ENCODE results near the gene SKAP1. TPM values are rescaled to one million over a fixed set of nuclear protein-coding genes. Genes with fewer than 3 reads are reported as not detected.

SKAP1 gene
- total RNA-seq, 4 donors from 2014 or later, result not detected

DNA sequence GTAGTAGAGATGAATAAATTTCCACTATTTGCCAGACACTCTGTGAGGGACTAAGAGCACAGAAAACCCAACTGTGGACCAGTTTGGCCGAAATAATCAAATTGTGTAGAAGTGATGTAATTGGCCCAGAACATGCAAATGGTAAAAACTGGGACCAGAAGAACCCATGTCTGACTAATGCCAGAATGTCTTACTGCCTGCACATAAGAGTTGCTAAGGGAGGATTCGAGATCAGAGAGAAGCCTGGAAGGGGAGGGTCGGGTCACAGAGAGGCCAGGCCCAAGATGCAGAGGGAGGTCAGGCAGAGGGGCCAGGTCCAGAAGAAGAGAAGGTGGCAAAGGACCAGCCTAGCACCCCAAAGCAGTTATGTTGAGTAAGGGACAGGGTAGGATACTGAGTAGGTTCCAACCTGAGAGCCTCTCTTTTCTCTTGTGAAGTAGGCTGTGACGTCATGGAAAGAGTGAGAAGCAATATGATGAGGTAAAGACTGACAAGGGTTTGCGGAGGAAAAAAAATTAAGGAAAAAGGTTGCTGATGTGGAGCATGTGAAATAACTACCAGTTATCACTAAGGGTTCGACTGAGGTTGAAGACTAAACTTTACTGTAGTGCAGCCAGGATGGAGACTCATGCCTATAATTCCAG is 53.2 kb downstream of the SKAP1 start:
- no peak for TF ChIP-seq POLR2A (IDR thresholded peaks at IDR 0.05)
- TF ChIP-seq, protein P1, sequence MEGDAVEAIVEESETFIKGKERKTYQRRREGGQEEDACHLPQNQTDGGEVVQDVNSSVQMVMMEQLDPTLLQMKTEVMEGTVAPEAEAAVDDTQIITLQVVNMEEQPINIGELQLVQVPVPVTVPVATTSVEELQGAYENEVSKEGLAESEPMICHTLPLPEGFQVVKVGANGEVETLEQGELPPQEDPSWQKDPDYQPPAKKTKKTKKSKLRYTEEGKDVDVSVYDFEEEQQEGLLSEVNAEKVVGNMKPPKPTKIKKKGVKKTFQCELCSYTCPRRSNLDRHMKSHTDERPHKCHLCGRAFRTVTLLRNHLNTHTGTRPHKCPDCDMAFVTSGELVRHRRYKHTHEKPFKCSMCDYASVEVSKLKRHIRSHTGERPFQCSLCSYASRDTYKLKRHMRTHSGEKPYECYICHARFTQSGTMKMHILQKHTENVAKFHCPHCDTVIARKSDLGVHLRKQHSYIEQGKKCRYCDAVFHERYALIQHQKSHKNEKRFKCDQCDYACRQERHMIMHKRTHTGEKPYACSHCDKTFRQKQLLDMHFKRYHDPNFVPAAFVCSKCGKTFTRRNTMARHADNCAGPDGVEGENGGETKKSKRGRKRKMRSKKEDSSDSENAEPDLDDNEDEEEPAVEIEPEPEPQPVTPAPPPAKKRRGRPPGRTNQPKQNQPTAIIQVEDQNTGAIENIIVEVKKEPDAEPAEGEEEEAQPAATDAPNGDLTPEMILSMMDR (IDR thresholded peaks at IDR 0.05 in 4 of 5, conservative IDR thresholded peaks at IDR 0.05 in 1 of 5), result no peak
- Histone ChIP-seq H3K9me3 (no peaks in the 10 kb centered on the region), H3K27ac (no peak overlapping the region), H3K36me3 (no peaks in the 10 kb centered on the region), H3K4me3 (no peak overlapping the region), H3K27me3 (peaks cover 0 to 24% (median 3%) of the 10 kb centered on the region in 3 donors), H3K4me1 (no peaks in the 10 kb centered on the region)
- ATAC-seq, result no peak
- in situ Hi-C loops (cut with MboI; ENCODE audit: low sequenced_read_pairs in 4 of 4), result no loop called here
- intact Hi-C loops (cut with DNase I; ENCODE audit: low total_unique reads), result no loop called here
- no peak for DNase-seq

- Histone ChIP-seq H3K27ac (no peak overlapping the region), H3K4me3 (no peak overlapping the region), H3K4me1 (no peaks in the 10 kb centered on the region), H3K36me3 (no peaks in the 10 kb centered on the region), H3K9me3 (no peaks in the 10 kb centered on the region), H3K27me3 (peaks cover 0 to 21% (median 3%) of the 10 kb centered on the region in 3 donors)
- TF ChIP-seq, protein P1 (IDR thresholded peaks at IDR 0.05 in 4 of 5, conservative IDR thresholded peaks at IDR 0.05 in 1 of 5), result no peak
- no peak for TF ChIP-seq POLR2A (IDR thresholded peaks at IDR 0.05)
- intact Hi-C loops (cut with DNase I; ENCODE audit: low total_unique reads) (no loop called here), in situ Hi-C loops (cut with MboI; ENCODE audit: low sequenced_read_pairs in 4 of 4) (no loop called here)
- ATAC-seq (no peak), DNase-seq (no peak)
Observed at GRCh38 chr17:48375356-48375755, 54.7 kb downstream of the SKAP1 start.

- H3K9me3 ChIP-seq, result no peaks in the 10 kb centered on the region
- DNase-seq, result no peak
- in situ Hi-C loops (cut with MboI; ENCODE audit: low sequenced_read_pairs in 4 of 4), result no loop called here
- no peak overlapping the region for H3K4me3 ChIP-seq
- peak in 1 of 2 donors; percentile 66 for ATAC-seq
- intact Hi-C loops (cut with DNase I; ENCODE audit: low total_unique reads), result no loop called here
- peaks cover 0 to 23% (median 4%) of the 10 kb centered on the region in 3 donors for H3K27me3 ChIP-seq
- no peak overlapping the region for H3K27ac ChIP-seq
- TF ChIP-seq, protein P1 (IDR thresholded peaks at IDR 0.05 in 4 of 5, conservative IDR thresholded peaks at IDR 0.05 in 1 of 5), result peak; percentile 41 to 68 (median 49)
- no peak for TF ChIP-seq POLR2A (IDR thresholded peaks at IDR 0.05)
- H3K36me3 ChIP-seq, result no peaks in the 10 kb centered on the region
- no peaks in the 10 kb centered on the region for H3K4me1 ChIP-seq
Observed at GRCh38 chr17:48374650-48375230, 55.3 kb downstream of the SKAP1 start.

DNA sequence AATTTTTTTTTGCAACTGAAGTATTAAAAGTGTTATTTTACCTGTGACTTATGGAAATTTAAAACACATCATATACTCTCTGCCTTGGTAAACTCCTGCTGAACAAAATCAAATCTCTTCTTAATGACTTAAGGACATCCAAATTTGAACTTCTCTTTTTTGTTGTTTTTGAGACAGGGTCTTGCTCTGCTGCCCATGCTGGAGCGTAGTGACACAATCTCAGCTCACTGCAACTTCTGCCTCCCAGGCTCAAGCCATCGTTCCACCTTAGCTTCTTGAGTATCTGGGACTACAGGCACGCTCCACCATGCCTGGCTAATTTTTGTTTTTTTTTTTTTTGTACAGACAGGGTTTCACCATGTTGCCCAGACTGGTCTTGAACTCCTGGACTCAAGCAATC is 56.1 kb downstream of the SKAP1 start:
- Histone ChIP-seq H3K4me1 (no peaks in the 10 kb centered on the region), H3K36me3 (no peaks in the 10 kb centered on the region), H3K27me3 (peaks cover 0 to 21% (median 11%) of the 10 kb centered on the region in 3 donors), H3K4me3 (no peak overlapping the region), H3K27ac (no peak overlapping the region), H3K9me3 (no peaks in the 10 kb centered on the region)
- no peak for DNase-seq
- in situ Hi-C loops (cut with MboI; ENCODE audit: low sequenced_read_pairs in 4 of 4) (no loop called here), intact Hi-C loops (cut with DNase I; ENCODE audit: low total_unique reads) (no loop called here)
- no peak for ATAC-seq
- TF ChIP-seq, protein P1 (IDR thresholded peaks at IDR 0.05 in 4 of 5, conservative IDR thresholded peaks at IDR 0.05 in 1 of 5), result no peak
- TF ChIP-seq POLR2A (IDR thresholded peaks at IDR 0.05), result no peak

Data from gastrocnemius medialis (tissue), 4 donors.